GM12873 (cell line): ENCODE data around the gene PNPLA2.

Experiments
- CTCF ChIP-seq: IDR thresholded peaks from 2 replicates; pipeline ENCODE4 v1.5.1; 2012; ENCODE audit warnings: low read depth, mild to moderate bottlenecking, moderate library complexity, low read length, control low read depth; ENCODE audit not compliant: insufficient read depth; ENCODE audit errors: missing control alignments

The PNPLA2 gene

GRCh38 chr11:871472-871871 lies 52.8 kb downstream of the PNPLA2 start:
- TF ChIP-seq CTCF, result no peak

GRCh38 chr11:872799-873198 lies 54.1 kb downstream of the PNPLA2 start:
- no peak for TF ChIP-seq CTCF

- no peak for TF ChIP-seq CTCF
Observed at GRCh38 chr11:873706-874105, 55.0 kb downstream of the PNPLA2 start.
